ENCODE data around the gene FOXO6.

FOXO6 gene

DNA sequence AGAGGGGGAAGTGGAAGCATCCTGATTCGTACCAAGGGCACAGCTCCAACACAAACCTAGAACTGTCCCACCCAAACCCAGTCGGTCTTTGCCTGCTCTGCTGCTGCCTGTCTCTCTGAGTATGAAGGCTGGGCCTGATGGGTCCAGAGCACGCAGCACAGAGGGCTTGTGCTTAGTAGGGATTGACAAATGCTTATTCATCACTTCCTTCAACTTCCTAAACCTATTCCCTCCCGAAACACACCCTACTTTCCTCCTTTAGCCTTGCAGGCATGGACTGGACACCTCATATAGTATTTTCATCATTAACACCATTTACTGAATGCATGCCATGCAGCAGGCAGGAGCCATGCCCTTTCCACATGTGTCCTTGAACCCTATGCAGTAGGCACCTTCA, 31.3 kb downstream of the FOXO6 start:
- DNase-seq = no peak
- no peak overlapping the region for H3K4me3 ChIP-seq (ENCODE audit: low read depth, low read length)
- no peaks in the 10 kb centered on the region for H3K36me3 ChIP-seq (replicated peaks)
- in situ Hi-C loops (cut with HindIII; ENCODE audit: low pct_ligation_motif_present, low sequenced_read_pairs) = no loop called here
- TF ChIP-seq, protein P1, sequence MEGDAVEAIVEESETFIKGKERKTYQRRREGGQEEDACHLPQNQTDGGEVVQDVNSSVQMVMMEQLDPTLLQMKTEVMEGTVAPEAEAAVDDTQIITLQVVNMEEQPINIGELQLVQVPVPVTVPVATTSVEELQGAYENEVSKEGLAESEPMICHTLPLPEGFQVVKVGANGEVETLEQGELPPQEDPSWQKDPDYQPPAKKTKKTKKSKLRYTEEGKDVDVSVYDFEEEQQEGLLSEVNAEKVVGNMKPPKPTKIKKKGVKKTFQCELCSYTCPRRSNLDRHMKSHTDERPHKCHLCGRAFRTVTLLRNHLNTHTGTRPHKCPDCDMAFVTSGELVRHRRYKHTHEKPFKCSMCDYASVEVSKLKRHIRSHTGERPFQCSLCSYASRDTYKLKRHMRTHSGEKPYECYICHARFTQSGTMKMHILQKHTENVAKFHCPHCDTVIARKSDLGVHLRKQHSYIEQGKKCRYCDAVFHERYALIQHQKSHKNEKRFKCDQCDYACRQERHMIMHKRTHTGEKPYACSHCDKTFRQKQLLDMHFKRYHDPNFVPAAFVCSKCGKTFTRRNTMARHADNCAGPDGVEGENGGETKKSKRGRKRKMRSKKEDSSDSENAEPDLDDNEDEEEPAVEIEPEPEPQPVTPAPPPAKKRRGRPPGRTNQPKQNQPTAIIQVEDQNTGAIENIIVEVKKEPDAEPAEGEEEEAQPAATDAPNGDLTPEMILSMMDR (IDR thresholded peaks at IDR 0.05; ENCODE audit: low read depth, low read length, missing control alignments) = no peak
- H3K27me3 ChIP-seq (replicated peaks) = peaks cover 25% of the 10 kb centered on the region
- no peak overlapping the region for H3K27ac ChIP-seq

DNA sequence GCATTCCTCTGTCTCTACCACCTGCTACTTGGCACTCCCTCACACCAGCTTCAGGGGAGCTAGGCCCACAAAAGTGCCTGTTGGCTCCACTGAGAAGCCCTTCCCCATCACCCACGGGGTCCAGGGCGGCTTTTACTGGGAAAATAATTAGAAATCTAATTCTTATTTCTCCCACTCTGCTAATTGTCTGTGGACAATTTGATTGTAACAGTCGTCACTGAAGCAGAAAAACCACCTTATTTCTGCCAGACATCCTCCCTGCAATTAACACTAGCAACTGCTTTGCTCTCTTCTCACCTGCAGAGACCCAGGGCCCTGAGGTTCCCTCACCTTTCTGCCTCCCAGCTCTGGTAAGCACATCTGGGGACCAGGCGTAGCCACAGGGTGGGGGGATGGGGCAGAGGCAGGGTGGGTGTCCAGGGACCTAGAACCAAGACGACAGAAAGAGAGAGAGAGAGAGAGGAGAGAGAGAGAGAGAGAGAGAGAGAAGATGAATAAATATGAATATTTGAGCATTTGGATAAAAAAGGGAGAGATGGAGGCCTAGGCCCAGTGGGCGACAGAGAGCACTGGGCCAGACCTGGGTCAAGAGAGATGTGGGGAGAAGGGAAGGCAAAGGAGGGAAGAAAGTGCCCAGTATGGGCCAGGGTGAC, 32.6 kb downstream of the FOXO6 start:
- H3K27ac ChIP-seq = no peak overlapping the region
- no peaks in the 10 kb centered on the region for H3K36me3 ChIP-seq (replicated peaks)
- TF ChIP-seq, protein P1 (IDR thresholded peaks at IDR 0.05; ENCODE audit: low read depth, low read length, missing control alignments) = no peak
- peaks cover 25% of the 10 kb centered on the region for H3K27me3 ChIP-seq (replicated peaks)
- DNase-seq = no peak
- H3K4me3 ChIP-seq (ENCODE audit: low read depth, low read length) = no peak overlapping the region
- in situ Hi-C loops (cut with HindIII; ENCODE audit: low pct_ligation_motif_present, low sequenced_read_pairs) = no loop called here

DNA sequence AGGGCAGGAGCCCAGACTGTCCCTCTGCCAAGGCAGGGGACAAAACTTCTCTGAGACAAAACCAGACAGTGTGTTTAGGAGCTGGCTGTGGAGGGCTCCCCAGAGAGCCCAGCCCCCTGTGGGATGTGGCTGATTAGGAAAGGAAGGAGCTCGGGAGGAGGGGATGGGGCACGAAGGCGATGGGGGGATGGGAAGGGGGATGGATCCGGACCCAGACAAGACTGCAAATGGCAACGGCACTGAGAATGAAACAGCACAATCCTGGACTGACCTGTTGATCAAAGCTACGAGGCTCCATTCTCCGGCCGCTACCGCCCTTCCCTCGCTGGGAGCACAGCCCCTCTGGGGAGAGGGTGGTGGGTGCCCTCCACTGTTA, 33.1 kb downstream of the FOXO6 start:
- Histone ChIP-seq H3K27ac (no peak overlapping the region), H3K27me3 (replicated peaks) (peaks cover 25% of the 10 kb centered on the region), H3K4me3 (ENCODE audit: low read depth, low read length) (no peak overlapping the region), H3K36me3 (replicated peaks) (no peaks in the 10 kb centered on the region)
- TF ChIP-seq, protein P1 (IDR thresholded peaks at IDR 0.05; ENCODE audit: low read depth, low read length, missing control alignments) = no peak
- in situ Hi-C loops (cut with HindIII; ENCODE audit: low pct_ligation_motif_present, low sequenced_read_pairs) = no loop called here
- no peak for DNase-seq

GRCh38 chr1:41394959-41395956, 34.0 kb downstream of the FOXO6 start:
- TF ChIP-seq, protein P1 (IDR thresholded peaks at IDR 0.05; ENCODE audit: low read depth, low read length, missing control alignments) = no peak
- DNase-seq = no peak
- H3K36me3 ChIP-seq (replicated peaks) = no peaks in the 10 kb centered on the region
- no peak overlapping the region for H3K4me3 ChIP-seq (ENCODE audit: low read depth, low read length)
- H3K27me3 ChIP-seq (replicated peaks) = peaks cover 25% of the 10 kb centered on the region
- H3K27ac ChIP-seq = no peak overlapping the region
- in situ Hi-C loops (cut with HindIII; ENCODE audit: low pct_ligation_motif_present, low sequenced_read_pairs) = no loop called here

GRCh38 chr1:41396084-41396483, 34.9 kb downstream of the FOXO6 start:
- no peaks in the 10 kb centered on the region for H3K36me3 ChIP-seq (replicated peaks)
- in situ Hi-C loops (cut with HindIII; ENCODE audit: low pct_ligation_motif_present, low sequenced_read_pairs) = no loop called here
- TF ChIP-seq, protein P1 (IDR thresholded peaks at IDR 0.05; ENCODE audit: low read depth, low read length, missing control alignments) = no peak
- no peak for DNase-seq
- peaks cover 25% of the 10 kb centered on the region for H3K27me3 ChIP-seq (replicated peaks)
- no peak overlapping the region for H3K4me3 ChIP-seq (ENCODE audit: low read depth, low read length)
- H3K27ac ChIP-seq = no peak overlapping the region
